H1 (cell line): Measurements from ENCODE around the gene BCAR1. TPM values are rescaled to one million over a fixed set of nuclear protein-coding genes. Genes with fewer than 3 reads are reported as not detected.
"Not testable (repeated sequence)": the region's sequence is repeated elsewhere in the genome, so short reads cannot be mapped to it uniquely, and the experiment has no call there.

Experiments
- CTCF ChIA-PET: fragments of 300-600 bp; sonication (Branson Sonifier 250); formaldehyde crosslinking; loops from one replicate; lab custom pipeline; 2021; ENCODE audit not compliant: partially characterized antibody; lab: Charles Lee
- POLR2A ChIA-PET: fragments of 300-600 bp; sonication (Branson Sonifier 250); formaldehyde crosslinking; loops from one replicate; lab custom pipeline; 2021; ENCODE audit warnings: inconsistent platforms; ENCODE audit not compliant: partially characterized antibody; lab: Charles Lee
- DNase-seq, 2 experiments: peaks; one replicate each; pipeline versions ENCODE4 v3.0.0 to v3.0.0-alpha.2; 2010 to 2022; ENCODE audit warnings: low spot score in 2 of 2, low read depth in 1 of 2, mixed read lengths in 1 of 2
- FAIRE-seq: peaks from 2 replicates; lab custom pipeline; 2011; peaks lifted over from hg19 to GRCh38; lab: Jason Lieb, UNC
- H2AFZ ChIP-seq: 2 replicates; pipeline ENCODE4 v1.8.1; 2012; ENCODE audit warnings: low read length, inconsistent platforms
- H2AK5ac ChIP-seq: 2 replicates; pipeline ENCODE4 v1.6.1; 2013; ENCODE audit warnings: low read depth, low read length
- H2BK120ac ChIP-seq: replicated peaks from 2 replicates; pipeline ENCODE3; 2013; ENCODE audit warnings: low read depth, low read length, inconsistent platforms
- H2BK12ac ChIP-seq: 2 replicates; pipeline ENCODE4 v1.6.1; 2013; ENCODE audit warnings: low read depth, low read length
- H2BK15ac ChIP-seq: 2 replicates; pipeline ENCODE4 v1.6.1; 2013; ENCODE audit warnings: low read length
- H2BK20ac ChIP-seq: 2 replicates; pipeline ENCODE4 v1.6.1; 2013; ENCODE audit warnings: low read length
- H2BK5ac ChIP-seq: 2 replicates; pipeline ENCODE4 v1.6.1; 2013; ENCODE audit warnings: low read depth, low read length
- H3K14ac ChIP-seq: 2 replicates; pipeline ENCODE4 v1.6.1; 2013; ENCODE audit warnings: inconsistent platforms; ENCODE audit not compliant: insufficient read length
- H3K18ac ChIP-seq: 2 replicates; pipeline ENCODE4 v1.6.1; 2013; ENCODE audit warnings: low read length; ENCODE audit errors: extremely low read depth
- H3K23ac ChIP-seq: 2 replicates; pipeline ENCODE4 v1.6.1; 2013; ENCODE audit warnings: inconsistent platforms; ENCODE audit not compliant: insufficient read length
- H3K23me2 ChIP-seq: 2 replicates; pipeline ENCODE4 v1.6.1; 2013; ENCODE audit warnings: low read depth, low read length
- H3K27ac ChIP-seq: 2 replicates; pipeline ENCODE4 v1.6.1; 2011; ENCODE audit warnings: low read depth, low read length, inconsistent platforms
- H3K27me3 ChIP-seq, 4 experiments: replicated peaks in 1 of 4; 1 replicate in 1 of 4; 2 replicates in 3 of 4; pipeline versions ENCODE4 v1.6.1 to v1.8.1; 2011 to 2013; ENCODE audit warnings: low read length in 3 of 4, mild to moderate bottlenecking in 3 of 4, inconsistent platforms in 2 of 4, mixed read lengths in 2 of 4, moderate library complexity in 1 of 4; ENCODE audit not compliant: control insufficient read depth in 3 of 4, insufficient read depth in 3 of 4; ENCODE audit errors: extremely low read depth in 1 of 4
- H3K36me3 ChIP-seq, 4 experiments: 2 replicates each; pipeline versions ENCODE4 v1.6.1 to v1.8.1; 2011 to 2013; ENCODE audit warnings: mild to moderate bottlenecking in 4 of 4, low read length in 3 of 4, moderate library complexity in 2 of 4, control low read depth in 1 of 4, inconsistent platforms in 1 of 4; ENCODE audit not compliant: insufficient read depth in 4 of 4, control insufficient read depth in 2 of 4
- H3K4ac ChIP-seq: replicated peaks from 2 replicates; pipeline ENCODE3; 2013; ENCODE audit warnings: low read length, low read depth, mixed read lengths, inconsistent platforms; ENCODE audit not compliant: insufficient read length
- H3K4me1 ChIP-seq, 4 experiments: replicated peaks in 1 of 4; 1 replicate in 1 of 4; 2 replicates in 3 of 4; pipeline versions ENCODE4 v1.6.1 to v1.8.1; 2011 to 2013; ENCODE audit warnings: low read length in 3 of 4, inconsistent platforms in 2 of 4, mixed read lengths in 1 of 4; ENCODE audit not compliant: insufficient read depth in 4 of 4, control insufficient read depth in 3 of 4
- H3K4me2 ChIP-seq, 2 experiments: 2 replicates each; pipeline versions ENCODE4 v1.6.1 to v1.8.1; 2011 to 2013; ENCODE audit warnings: low read depth in 2 of 2, low read length in 2 of 2, control low read depth in 1 of 2, inconsistent platforms in 1 of 2, mild to moderate bottlenecking in 1 of 2; ENCODE audit not compliant: insufficient read depth in 1 of 2
- H3K4me3 ChIP-seq, 4 experiments: fragments of 200-600, 300-600 bp in 1 of 4; sonication (generic), shearing (Covaris generic), sonication (Bioruptor Twin) in 1 of 4; 2 replicates each; pipeline versions ENCODE4 v1.5.1 to v1.8.1; 2011 to 2016; ENCODE audit warnings: low read length in 4 of 4, low read depth in 3 of 4, control low read depth in 2 of 4, inconsistent platforms in 2 of 4, mild to moderate bottlenecking in 2 of 4, mixed read lengths in 1 of 4, moderate library complexity in 1 of 4; ENCODE audit not compliant: insufficient read depth in 2 of 4; ENCODE audit errors: extremely low read depth in 1 of 4
- H3K56ac ChIP-seq: replicated peaks from 2 replicates; pipeline ENCODE3; 2013; ENCODE audit warnings: low read depth, mild to moderate bottlenecking, mixed read lengths, low read length, inconsistent platforms; ENCODE audit not compliant: insufficient read length
- H3K79me1 ChIP-seq: 2 replicates; pipeline ENCODE4 v1.6.1; 2013; ENCODE audit warnings: low read depth, low read length, control low read depth
- H3K79me2 ChIP-seq, 2 experiments: 2 replicates each; pipeline versions ENCODE4 v1.6.1 to v1.8.1; 2012 to 2013; ENCODE audit warnings: low read length in 2 of 2, mild to moderate bottlenecking in 2 of 2, inconsistent platforms in 1 of 2; ENCODE audit not compliant: insufficient read depth in 2 of 2, control insufficient read depth in 1 of 2
- H3K9ac ChIP-seq, 4 experiments: replicated peaks in 1 of 4; 1 replicate in 1 of 4; 2 replicates in 3 of 4; pipeline versions ENCODE4 v1.6.1 to v1.8.1; 2011 to 2013; ENCODE audit warnings: low read depth in 3 of 4, low read length in 3 of 4, control low read depth in 2 of 4, mild to moderate bottlenecking in 2 of 4, moderate library complexity in 2 of 4, inconsistent platforms in 1 of 4; ENCODE audit errors: extremely low read depth in 1 of 4
- H3K9me3 ChIP-seq, 2 experiments: 2 replicates each; pipeline versions ENCODE4 v1.6.1 to v1.8.1; 2012 to 2013; ENCODE audit warnings: mild to moderate bottlenecking in 2 of 2, moderate library complexity in 2 of 2, control low read depth in 1 of 2, inconsistent platforms in 1 of 2, low read depth in 1 of 2, low read length in 1 of 2, mixed read lengths in 1 of 2; ENCODE audit not compliant: insufficient read depth in 2 of 2
- H4K20me1 ChIP-seq, 2 experiments: replicated peaks in 1 of 2; 2 replicates each; pipeline versions ENCODE3 to v1.8.1; 2011 to 2013; ENCODE audit warnings: inconsistent platforms in 2 of 2, low read length in 2 of 2, mild to moderate bottlenecking in 1 of 2; ENCODE audit not compliant: insufficient read depth in 2 of 2, control insufficient read depth in 1 of 2
- H4K5ac ChIP-seq: 2 replicates; pipeline ENCODE4 v1.6.1; 2013; ENCODE audit warnings: low read length, low read depth, mixed read lengths, inconsistent platforms; ENCODE audit not compliant: insufficient read length
- H4K8ac ChIP-seq: 2 replicates; pipeline ENCODE4 v1.8.0; 2013; ENCODE audit warnings: mild to moderate bottlenecking, moderate library complexity, low read length, inconsistent platforms; ENCODE audit not compliant: insufficient read depth; ENCODE audit errors: extremely low read depth
- H4K91ac ChIP-seq: replicated peaks from 2 replicates; pipeline ENCODE3; 2013; ENCODE audit warnings: low read length, mixed read lengths, inconsistent platforms; ENCODE audit not compliant: insufficient read length
- MAFK ChIP-seq: IDR thresholded peaks from 2 replicates; pipeline ENCODE4 v1.6.1; 2012; ENCODE audit warnings: low read depth, mild to moderate bottlenecking, improper control_type of control experiment, low read length
- WGBS, 2 experiments: shearing (Covaris generic) in 1 of 2; methylation state at CpG; one replicate each; pipeline versions ENCODE4 v1.1.6 to v1.1.7; 2013 to 2015; ENCODE audit warnings: low lambda C conversion rate in 2 of 2, mixed read lengths in 2 of 2, inconsistent platforms in 1 of 2, low coverage in 1 of 2, missing lambda C conversion rate in 1 of 2; ENCODE audit not compliant: insufficient replicate concordance in 2 of 2, insufficient coverage in 1 of 2, insufficient read length in 1 of 2; ENCODE audit errors: extremely low coverage in 1 of 2, missing lambda C conversion rate in 1 of 2; 5-methylcytosine and 5-hydroxymethylcytosine counted together
- polyA plus RNA-seq, 7 experiments: library from polyadenylated mRNA; depleted of rRNA in 3 of 7; stranded (reverse) in 5 of 7; unstranded in 2 of 7; fragments of >200 nt in 5 of 7; fragments of 200-250 nt in 2 of 7; gene quantifications; 1 replicate in 5 of 7; 2 replicates in 1 of 7; 4 replicates in 1 of 7; pipeline versions ENCODE4 v1.2.1 to v1.2.3, GENCODE V29; 2011 to 2013; ENCODE audit warnings: missing spikeins in 2 of 7, mixed read lengths in 2 of 7
- total RNA-seq: library from RNA; stranded (reverse); fragmentation: NEBNext Ultra II Directional; extraction: Animal tissue kit (Norgen Biotek cat#: 25700); gene quantifications from 2 replicates; pipeline ENCODE4 v1.2.1, GENCODE V29; 2021

Gene BCAR1
- total and polyA plus RNA-seq, 2 of the 8 experiments (the other 6 are each of a cell fraction or from before 2014, with no cell fraction given) = 59.8 to 105 TPM

DNA sequence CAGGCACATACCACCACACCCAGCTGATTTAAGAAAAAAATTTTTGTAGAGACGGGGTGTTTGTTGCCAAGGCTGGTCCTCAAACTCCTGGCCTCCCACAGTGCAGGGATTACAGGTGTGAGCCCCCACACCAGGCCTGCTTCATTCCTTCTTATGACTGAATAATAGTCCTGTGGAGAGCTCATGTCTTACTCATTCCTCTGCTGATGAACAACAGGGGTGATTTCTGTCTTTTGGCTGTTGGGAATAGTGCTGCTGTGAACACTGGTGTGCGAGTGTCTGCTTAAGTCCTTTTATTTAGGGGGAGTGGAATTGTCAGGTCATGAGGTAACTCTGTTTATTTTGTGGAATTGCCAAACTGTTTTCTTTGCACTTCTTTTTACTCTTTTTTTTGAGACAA, 35.3 kb downstream of the BCAR1 start (continued):
- no peak for TF ChIP-seq MAFK

DNA sequence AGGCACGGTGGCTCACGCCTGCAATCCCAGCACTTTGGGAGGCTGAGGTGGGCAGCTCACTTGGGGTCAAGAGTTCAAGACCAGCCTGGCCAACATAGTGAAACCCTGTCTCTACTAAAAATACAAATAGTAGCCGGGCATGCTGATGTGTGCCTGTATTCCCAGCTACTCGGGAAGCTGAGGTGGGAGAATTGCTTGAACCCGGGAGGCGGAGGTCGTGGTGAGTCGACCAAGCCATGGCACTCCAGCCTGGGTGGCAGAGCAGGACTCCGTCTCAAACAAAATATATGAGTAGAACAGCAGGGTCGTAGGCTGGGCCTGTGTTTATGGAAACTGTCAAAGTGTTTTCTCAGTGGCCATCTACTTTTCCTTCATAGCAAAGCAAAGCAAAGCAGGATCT, 40.1 kb downstream of the BCAR1 start:
- not testable (repeated sequence) for H2BK15ac ChIP-seq, H4K20me1 ChIP-seq, H3K27ac ChIP-seq, H2AFZ ChIP-seq, H3K9me3 ChIP-seq, H3K27me3 ChIP-seq, H2BK20ac ChIP-seq, H3K4me3 ChIP-seq, H3K14ac ChIP-seq, H4K8ac ChIP-seq, H3K79me1 ChIP-seq, H2BK12ac ChIP-seq, H2AK5ac ChIP-seq, H3K4me2 ChIP-seq, H3K18ac ChIP-seq, H3K23ac ChIP-seq, H3K36me3 ChIP-seq, H3K56ac ChIP-seq, H4K91ac ChIP-seq, FAIRE-seq, H2BK120ac ChIP-seq, H3K4ac ChIP-seq, H3K79me2 ChIP-seq, H3K4me1 ChIP-seq, H3K9ac ChIP-seq, H2BK5ac ChIP-seq, H4K5ac ChIP-seq, DNase-seq, H3K23me2 ChIP-seq
- ChIA-PET CTCF (interaction anchor here (0.7 to 15.0 kb wide), 3 partner anchors 12 to 22 kb away, joined by 4 to 157 read pairs (median 5); no protein-coding TSS in a partner anchor), POLR2A (interaction anchor here (0.9 to 7.1 kb wide), 2 partner anchors 15 to 63 kb away, joined by 3 to 115 read pairs; no protein-coding TSS in a partner anchor)
- WGBS, 2 experiments = 93% methylated on average over 10 of the region's 10 CpGs; no CpG with 5 or more reads in 1 of the 2 experiments
